ENCODE results near the gene EDARADD.

Gene EDARADD

DNA sequence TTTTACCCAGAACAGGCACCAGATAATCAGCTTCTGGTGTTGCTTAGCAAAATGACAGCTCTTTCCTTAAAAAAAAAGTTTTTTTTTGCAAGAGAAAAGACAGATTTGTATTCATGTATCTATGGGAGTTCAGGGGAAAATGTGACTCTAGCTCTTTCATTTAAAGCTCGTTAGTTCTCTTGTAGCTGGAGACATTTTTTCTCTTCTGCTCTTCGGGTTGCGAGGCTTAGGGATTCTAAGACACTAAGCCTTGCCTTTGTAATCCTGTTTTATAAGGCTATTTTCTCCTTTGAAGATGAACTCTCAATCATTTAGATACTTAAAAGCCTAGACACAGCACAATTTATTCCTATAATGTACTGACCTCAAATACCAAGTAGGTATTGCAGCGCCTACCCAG, 40.3 kb upstream of the EDARADD start:
- TF ChIP-seq, protein P1, sequence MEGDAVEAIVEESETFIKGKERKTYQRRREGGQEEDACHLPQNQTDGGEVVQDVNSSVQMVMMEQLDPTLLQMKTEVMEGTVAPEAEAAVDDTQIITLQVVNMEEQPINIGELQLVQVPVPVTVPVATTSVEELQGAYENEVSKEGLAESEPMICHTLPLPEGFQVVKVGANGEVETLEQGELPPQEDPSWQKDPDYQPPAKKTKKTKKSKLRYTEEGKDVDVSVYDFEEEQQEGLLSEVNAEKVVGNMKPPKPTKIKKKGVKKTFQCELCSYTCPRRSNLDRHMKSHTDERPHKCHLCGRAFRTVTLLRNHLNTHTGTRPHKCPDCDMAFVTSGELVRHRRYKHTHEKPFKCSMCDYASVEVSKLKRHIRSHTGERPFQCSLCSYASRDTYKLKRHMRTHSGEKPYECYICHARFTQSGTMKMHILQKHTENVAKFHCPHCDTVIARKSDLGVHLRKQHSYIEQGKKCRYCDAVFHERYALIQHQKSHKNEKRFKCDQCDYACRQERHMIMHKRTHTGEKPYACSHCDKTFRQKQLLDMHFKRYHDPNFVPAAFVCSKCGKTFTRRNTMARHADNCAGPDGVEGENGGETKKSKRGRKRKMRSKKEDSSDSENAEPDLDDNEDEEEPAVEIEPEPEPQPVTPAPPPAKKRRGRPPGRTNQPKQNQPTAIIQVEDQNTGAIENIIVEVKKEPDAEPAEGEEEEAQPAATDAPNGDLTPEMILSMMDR (IDR thresholded peaks at IDR 0.05) = no peak
- H3K27me3 Mint-ChIP-seq (ENCODE audit: low read depth, poor library complexity) = peaks cover 13% of the 10 kb centered on the region
- no peaks in the 10 kb centered on the region for H3K36me3 Mint-ChIP-seq (ENCODE audit: low read depth)
- no peak for DNase-seq
- H3K4me1 Mint-ChIP-seq = no peaks in the 10 kb centered on the region
- H3K9me3 Mint-ChIP-seq = peaks cover 15% of the 10 kb centered on the region
- no peak overlapping the region for H3K4me3 Mint-ChIP-seq
- no peak overlapping the region for H3K27ac Mint-ChIP-seq

DNA sequence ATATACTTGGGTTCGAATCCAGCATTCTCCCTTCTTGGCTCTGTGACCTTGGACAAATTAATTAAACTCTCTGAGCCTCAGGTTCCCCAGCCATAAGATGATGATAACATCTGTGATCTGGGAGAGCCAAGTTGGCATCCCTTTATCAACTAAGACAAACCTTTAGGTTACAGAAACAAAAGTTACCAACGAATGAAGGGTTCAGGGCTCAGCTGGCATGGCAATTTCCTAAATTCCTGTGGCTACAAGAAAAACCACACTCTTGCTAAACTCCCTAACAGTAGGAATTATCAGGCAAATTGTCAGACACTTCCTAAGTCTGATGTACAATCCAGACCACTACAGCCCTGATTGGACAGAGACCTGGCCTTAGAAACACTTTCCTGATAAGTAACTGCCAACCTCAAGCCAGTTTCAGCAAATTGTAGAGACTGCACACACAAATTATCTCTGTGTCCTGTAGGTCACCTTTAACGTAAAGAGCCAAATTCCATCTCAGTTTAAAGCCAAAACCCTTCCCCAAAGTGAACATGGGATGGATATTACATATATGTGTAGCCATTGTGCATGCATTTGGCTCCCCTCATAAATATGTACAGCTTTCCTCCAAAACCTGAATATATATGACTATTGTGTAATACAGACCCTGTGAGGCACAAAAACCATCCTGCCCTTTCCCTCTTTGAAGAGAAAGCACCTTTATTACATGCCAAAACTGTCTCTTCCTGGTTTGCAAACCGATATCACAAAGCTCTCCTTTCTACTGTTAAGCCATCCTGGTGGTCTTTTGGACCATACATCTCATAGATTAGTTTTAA, 39.5 kb upstream of the EDARADD start:
- peaks cover 13% of the 10 kb centered on the region for H3K27me3 Mint-ChIP-seq (ENCODE audit: low read depth, poor library complexity)

DNA sequence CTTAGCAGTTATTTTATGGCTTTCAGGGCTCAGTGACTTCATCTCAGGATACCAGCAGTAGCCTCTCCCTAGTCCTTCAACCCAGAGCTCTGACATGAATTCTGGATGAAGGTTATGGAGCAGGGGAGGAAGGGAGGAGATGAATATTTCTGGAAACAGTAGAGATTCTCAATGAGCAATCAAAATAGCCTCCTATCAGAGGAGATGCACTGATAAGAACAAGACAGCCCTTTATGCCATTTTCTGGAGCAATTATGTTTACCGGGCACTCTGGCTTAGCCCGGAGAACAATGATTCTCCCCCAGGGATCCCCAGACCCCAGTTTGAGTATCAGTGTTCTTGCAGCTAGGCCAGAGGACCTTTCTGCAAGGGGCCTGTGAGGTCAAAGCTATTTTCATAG, 37.9 kb upstream of the EDARADD start:
- no peak for DNase-seq
- TF ChIP-seq, protein P1 (IDR thresholded peaks at IDR 0.05) = no peak
- no peaks in the 10 kb centered on the region for H3K4me1 Mint-ChIP-seq
- H3K36me3 Mint-ChIP-seq (ENCODE audit: low read depth) = no peaks in the 10 kb centered on the region
- H3K4me3 Mint-ChIP-seq = no peak overlapping the region
- peak overlapping the region; percentile 31 for H3K27ac Mint-ChIP-seq
- H3K9me3 Mint-ChIP-seq = peaks cover 21% of the 10 kb centered on the region
- H3K27me3 Mint-ChIP-seq (ENCODE audit: low read depth, poor library complexity) = peaks cover 13% of the 10 kb centered on the region

More for the DNA sequence above, 39.5 kb upstream of the EDARADD start:
- H3K36me3 Mint-ChIP-seq (ENCODE audit: low read depth) = no peaks in the 10 kb centered on the region
- DNase-seq = no peak
- H3K27ac Mint-ChIP-seq = no peak overlapping the region
- H3K9me3 Mint-ChIP-seq = peaks cover 21% of the 10 kb centered on the region
- H3K4me3 Mint-ChIP-seq = no peak overlapping the region
- H3K4me1 Mint-ChIP-seq = no peaks in the 10 kb centered on the region
- TF ChIP-seq, protein P1 (IDR thresholded peaks at IDR 0.05) = no peak

DNA sequence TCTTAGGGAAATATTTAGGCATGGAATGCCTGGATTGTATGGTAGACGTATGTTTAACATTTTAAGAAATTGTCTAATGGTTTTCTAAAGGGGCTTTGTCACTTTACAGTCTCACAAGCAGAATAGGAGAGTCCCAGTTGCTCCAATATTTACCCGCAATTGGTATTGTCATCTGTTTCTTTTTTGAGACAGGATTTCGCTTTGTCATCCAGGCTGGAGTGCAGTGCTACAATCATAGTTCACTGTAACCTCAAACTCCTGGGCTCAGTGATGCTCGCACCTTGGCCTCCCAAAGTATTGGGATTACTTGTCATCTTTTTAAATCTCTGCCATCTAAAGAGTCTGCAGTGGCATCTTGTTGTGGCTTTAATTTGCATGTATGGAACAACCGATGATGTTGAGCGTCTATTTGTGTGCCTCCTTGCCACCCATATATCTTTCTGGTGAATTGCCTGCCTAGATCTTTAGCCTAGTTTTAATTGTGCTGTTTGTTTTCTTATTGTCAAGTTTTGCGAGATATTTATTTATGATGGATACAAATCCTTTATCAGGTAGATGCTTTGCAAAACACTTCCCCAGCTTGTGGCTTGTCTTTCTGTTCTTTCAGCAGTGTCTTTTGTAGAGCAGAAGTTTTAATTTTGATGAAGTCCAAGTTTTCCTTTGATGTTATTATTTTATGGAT, 32.0 kb upstream of the EDARADD start:
- Mint-ChIP-seq H3K9me3 (peaks cover 21% of the 10 kb centered on the region), H3K27ac (no peak overlapping the region), H3K36me3 (ENCODE audit: low read depth) (no peaks in the 10 kb centered on the region), H3K4me3 (no peak overlapping the region), H3K27me3 (ENCODE audit: low read depth, poor library complexity) (peaks cover 16% of the 10 kb centered on the region), H3K4me1 (peaks cover 13% of the 10 kb centered on the region)
- DNase-seq = no peak
- TF ChIP-seq, protein P1 (IDR thresholded peaks at IDR 0.05) = no peak

DNA sequence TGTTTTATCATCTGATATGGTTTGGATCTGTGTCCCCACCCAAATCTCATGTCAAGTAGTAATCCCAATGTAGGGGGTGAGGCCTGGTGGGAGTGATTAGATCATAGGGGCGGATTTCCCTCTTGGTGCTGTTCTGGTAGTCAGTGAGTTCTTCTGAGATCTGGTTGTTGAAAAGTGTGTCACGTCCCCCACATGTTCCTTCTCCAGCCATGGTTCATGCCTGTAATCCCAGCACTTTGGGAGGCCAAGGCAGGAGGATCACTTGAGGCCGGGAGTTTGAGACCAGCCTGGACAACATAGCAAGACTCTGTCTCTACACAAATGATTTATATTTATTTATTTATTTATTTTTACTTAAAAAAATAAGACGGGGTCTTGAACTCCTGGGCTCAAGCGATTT, 30.8 kb upstream of the EDARADD start:
- DNase-seq = no peak
- no peaks in the 10 kb centered on the region for H3K36me3 Mint-ChIP-seq (ENCODE audit: low read depth)
- TF ChIP-seq, protein P1 (IDR thresholded peaks at IDR 0.05) = no peak
- peaks cover 12% of the 10 kb centered on the region for H3K9me3 Mint-ChIP-seq
- peak overlapping the region; percentile 29 for H3K27ac Mint-ChIP-seq
- peaks cover 13% of the 10 kb centered on the region for H3K4me1 Mint-ChIP-seq
- H3K27me3 Mint-ChIP-seq (ENCODE audit: low read depth, poor library complexity) = peaks cover 10% of the 10 kb centered on the region
- H3K4me3 Mint-ChIP-seq = no peak overlapping the region
